Retina (tissue), 1 donor: Measurements from ENCODE around the gene POP7.
A peak's percentile ranks its signal among the peaks of the same experiment; 100 is the strongest.

Experiments
- DNase-seq: peaks from one replicate; pipeline ENCODE4 v3.0.0-alpha.2; 2016

Gene POP7

GRCh38 chr7:100726996-100727761 lies 21.3 kb downstream of the POP7 start:
- no peak for DNase-seq

- DNase-seq = no peak
Observed at GRCh38 chr7:100728196-100728595, 22.3 kb downstream of the POP7 start.

GRCh38 chr7:100730136-100730800 lies 24.3 kb downstream of the POP7 start:
- no peak for DNase-seq

GRCh38 chr7:100731937-100732636 lies 26.2 kb downstream of the POP7 start:
- no peak for DNase-seq

- no peak for DNase-seq
Observed at GRCh38 chr7:100735730-100736129, 29.8 kb downstream of the POP7 start.

GRCh38 chr7:100736671-100737070 lies 30.8 kb downstream of the POP7 start:
- no peak for DNase-seq

- DNase-seq = no peak
Observed at GRCh38 chr7:100739934-100740333, 34.0 kb downstream of the POP7 start.

GRCh38 chr7:100744605-100745004 lies 38.7 kb downstream of the POP7 start:
- no peak for DNase-seq

GRCh38 chr7:100745184-100745583 lies 39.3 kb downstream of the POP7 start:
- DNase-seq = peak; percentile 73

GRCh38 chr7:100752994-100753393 lies 47.1 kb downstream of the POP7 start:
- no peak for DNase-seq

- DNase-seq = no peak
Observed at GRCh38 chr7:100753750-100754149, 47.8 kb downstream of the POP7 start.
